Measurements from ENCODE around the gene POLR1B.

GRCh38 chr2:112593736-112594135 is 51.5 kb downstream of the POLR1B start:
- TF ChIP-seq, protein P1, sequence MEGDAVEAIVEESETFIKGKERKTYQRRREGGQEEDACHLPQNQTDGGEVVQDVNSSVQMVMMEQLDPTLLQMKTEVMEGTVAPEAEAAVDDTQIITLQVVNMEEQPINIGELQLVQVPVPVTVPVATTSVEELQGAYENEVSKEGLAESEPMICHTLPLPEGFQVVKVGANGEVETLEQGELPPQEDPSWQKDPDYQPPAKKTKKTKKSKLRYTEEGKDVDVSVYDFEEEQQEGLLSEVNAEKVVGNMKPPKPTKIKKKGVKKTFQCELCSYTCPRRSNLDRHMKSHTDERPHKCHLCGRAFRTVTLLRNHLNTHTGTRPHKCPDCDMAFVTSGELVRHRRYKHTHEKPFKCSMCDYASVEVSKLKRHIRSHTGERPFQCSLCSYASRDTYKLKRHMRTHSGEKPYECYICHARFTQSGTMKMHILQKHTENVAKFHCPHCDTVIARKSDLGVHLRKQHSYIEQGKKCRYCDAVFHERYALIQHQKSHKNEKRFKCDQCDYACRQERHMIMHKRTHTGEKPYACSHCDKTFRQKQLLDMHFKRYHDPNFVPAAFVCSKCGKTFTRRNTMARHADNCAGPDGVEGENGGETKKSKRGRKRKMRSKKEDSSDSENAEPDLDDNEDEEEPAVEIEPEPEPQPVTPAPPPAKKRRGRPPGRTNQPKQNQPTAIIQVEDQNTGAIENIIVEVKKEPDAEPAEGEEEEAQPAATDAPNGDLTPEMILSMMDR (conservative IDR thresholded peaks at IDR 0.05; ENCODE audit: low read depth, low read length), result no peak
- TF ChIP-seq EZH2phosphoT487 (IDR thresholded peaks at IDR 0.05; ENCODE audit: borderline replicate concordance, low read length), result no peak
